Body of pancreas (tissue), 4 donors: ENCODE results near the gene CEACAM16.

ENCODE experiments used
- CTCF ChIP-seq, 7 experiments: fragments of 450-650 bp in 4 of 7; fragments of 200-600 bp in 3 of 7; sonication (generic) in 3 of 7; IDR thresholded peaks; one replicate each; pipeline ENCODE4 v1.5.1; 2016 to 2019; ENCODE audit warnings: antibody characterized with exemption in 7 of 7
- POLR2A ChIP-seq, 3 donors: fragments of 450-650 bp; IDR thresholded peaks; one replicate each; pipeline ENCODE4 v1.6.1; 2016; ENCODE audit warnings: antibody characterized with exemption in 3 of 3, mild to moderate bottlenecking in 2 of 3

- TF ChIP-seq CTCF (IDR thresholded peaks at IDR 0.05) (no peak), POLR2A (IDR thresholded peaks at IDR 0.05) (no peak)
These were observed 47.6 kb downstream of the CEACAM16 start for GRCh38 chr19:44746616-44746945.
